IPS-18a (cell line): ENCODE measurements around the gene ZBP1.

Source experiments
- H3K27ac ChIP-seq: one replicate; pipeline ENCODE4 v1.5.1; 2013; ENCODE audit warnings: low read length
- H3K27me3 ChIP-seq: one replicate; pipeline ENCODE4 v1.6.1; 2013; ENCODE audit warnings: mild to moderate bottlenecking, low read length; ENCODE audit not compliant: control insufficient read depth, insufficient read depth
- H3K36me3 ChIP-seq: one replicate; pipeline ENCODE4 v1.6.1; 2013; ENCODE audit warnings: low read depth, low read length; ENCODE audit not compliant: control insufficient read depth
- H3K4me1 ChIP-seq: one replicate; pipeline ENCODE4 v1.6.1; 2013; ENCODE audit warnings: low read depth, low read length; ENCODE audit not compliant: control insufficient read depth
- H3K4me3 ChIP-seq: one replicate; pipeline ENCODE4 v1.5.1; 2013; ENCODE audit warnings: low read length
- H3K9ac ChIP-seq: one replicate; pipeline ENCODE4 v1.6.1; 2013; ENCODE audit warnings: mild to moderate bottlenecking, low read length, moderate library complexity
- H3K9me3 ChIP-seq: one replicate; pipeline ENCODE4 v1.6.1; 2013; ENCODE audit warnings: low read depth, low read length; ENCODE audit not compliant: control insufficient read depth

The ZBP1 gene

DNA sequence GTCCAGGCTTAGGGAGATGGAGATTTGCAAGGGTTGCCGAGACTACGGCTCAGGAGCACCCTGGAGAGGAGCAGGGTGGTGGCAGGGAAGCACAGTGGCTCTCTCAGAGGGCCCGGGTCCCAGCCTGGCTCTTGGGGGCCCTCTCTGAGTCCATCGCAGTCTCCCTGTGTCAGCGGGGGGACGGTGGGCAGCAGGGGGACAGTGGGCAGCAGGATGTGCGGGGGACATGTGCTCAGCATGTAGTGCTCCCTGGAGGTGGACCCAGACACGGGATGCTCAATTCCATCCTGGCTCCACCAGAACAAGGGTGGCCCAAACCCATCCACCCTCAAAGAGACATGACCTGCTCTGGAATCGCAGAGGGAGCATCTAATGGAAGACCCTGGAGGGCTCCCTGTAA, 43.0 kb upstream of the ZBP1 start:
- peaks cover 7% of the 10 kb centered on the region for H3K4me1 ChIP-seq
- no peaks in the 10 kb centered on the region for H3K9me3 ChIP-seq
- no peaks in the 10 kb centered on the region for H3K27me3 ChIP-seq
- H3K4me3 ChIP-seq = no peak overlapping the region
- H3K27ac ChIP-seq = no peak overlapping the region
- H3K9ac ChIP-seq = no peak overlapping the region
- peaks cover 7% of the 10 kb centered on the region for H3K36me3 ChIP-seq

DNA sequence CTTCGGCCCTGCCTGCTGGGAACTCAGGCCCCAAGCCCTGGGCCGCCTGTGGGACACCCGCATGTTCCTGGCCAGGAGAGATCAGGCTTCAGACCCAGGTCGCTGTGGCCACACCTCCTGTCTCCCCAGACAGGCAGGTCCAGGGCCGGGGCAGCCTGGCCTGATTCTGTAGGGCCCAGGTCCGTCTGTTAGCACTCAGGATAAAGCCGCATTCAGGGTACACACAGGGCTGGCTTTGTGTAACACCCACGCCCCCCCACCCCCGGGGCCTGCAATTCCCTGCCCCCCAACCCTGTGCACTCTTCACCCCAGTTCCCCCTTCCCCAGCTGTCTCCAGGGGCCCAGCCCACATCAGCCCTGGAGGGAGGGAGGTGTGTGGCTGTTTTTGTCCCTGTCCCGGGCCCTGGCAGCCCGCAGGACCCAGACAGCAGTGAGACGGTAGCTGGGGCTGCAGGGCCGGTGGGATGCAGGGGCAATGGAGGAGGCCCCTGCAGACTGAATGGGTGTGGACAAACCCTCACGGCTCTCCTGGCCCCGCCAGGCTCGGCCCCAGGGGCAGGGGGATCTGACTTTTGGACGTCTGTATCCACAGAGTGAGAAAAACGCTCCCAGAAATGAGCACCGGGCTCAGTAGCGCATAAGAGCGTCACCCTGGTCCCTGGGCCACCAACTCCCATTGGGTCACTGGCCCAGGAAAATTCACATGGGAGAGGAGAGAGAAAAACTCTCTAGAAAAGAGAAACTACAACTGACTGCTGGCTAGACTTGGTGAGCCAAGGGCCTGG, 42.4 kb upstream of the ZBP1 start:
- H3K36me3 ChIP-seq = peaks cover 7% of the 10 kb centered on the region

DNA sequence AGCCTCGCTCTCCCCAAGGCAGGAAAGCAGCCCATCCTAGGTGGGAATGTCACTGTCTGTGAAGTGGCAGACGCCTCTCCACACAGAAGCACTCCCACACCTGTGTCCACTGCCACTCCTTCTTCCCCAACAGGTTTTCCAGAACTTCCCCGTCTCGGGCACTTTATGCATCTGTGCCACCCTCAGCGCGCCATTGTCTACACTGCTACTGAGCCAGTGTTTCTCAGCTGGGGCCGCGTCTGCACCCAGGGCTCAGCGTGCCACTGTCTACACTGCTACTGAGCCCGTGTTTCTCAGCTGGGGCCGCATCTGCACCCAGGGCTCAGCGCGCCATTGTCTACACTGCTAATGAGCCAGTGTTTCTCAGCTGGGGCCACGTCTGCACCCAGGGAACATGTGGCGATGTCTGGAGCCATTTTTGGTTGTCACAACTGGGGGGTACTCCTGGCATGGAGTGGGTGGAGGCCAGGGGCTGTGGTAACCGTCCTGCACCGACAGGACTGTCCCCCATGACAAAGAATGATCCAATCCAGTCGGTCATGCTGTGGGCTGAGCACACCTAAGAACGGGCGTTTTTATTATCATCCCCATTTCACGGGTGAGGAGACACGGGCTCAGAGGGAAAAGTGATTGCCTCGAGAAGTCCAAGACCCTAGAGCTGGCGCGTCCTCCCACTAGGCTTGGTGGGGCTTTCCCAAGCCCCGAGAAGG, 41.7 kb upstream of the ZBP1 start:
- H3K27ac ChIP-seq = no peak overlapping the region
- H3K27me3 ChIP-seq = no peaks in the 10 kb centered on the region
- H3K9me3 ChIP-seq = no peaks in the 10 kb centered on the region
- peaks cover 7% of the 10 kb centered on the region for H3K36me3 ChIP-seq
- H3K4me1 ChIP-seq = no peaks in the 10 kb centered on the region
- no peak overlapping the region for H3K9ac ChIP-seq
- H3K4me3 ChIP-seq = no peak overlapping the region

More for the DNA sequence above, 42.4 kb upstream of the ZBP1 start:
- Histone ChIP-seq H3K9ac (no peak overlapping the region), H3K4me3 (no peak overlapping the region), H3K27me3 (no peaks in the 10 kb centered on the region), H3K4me1 (peaks cover under 1% of the 10 kb centered on the region), H3K9me3 (no peaks in the 10 kb centered on the region), H3K27ac (no peak overlapping the region)

DNA sequence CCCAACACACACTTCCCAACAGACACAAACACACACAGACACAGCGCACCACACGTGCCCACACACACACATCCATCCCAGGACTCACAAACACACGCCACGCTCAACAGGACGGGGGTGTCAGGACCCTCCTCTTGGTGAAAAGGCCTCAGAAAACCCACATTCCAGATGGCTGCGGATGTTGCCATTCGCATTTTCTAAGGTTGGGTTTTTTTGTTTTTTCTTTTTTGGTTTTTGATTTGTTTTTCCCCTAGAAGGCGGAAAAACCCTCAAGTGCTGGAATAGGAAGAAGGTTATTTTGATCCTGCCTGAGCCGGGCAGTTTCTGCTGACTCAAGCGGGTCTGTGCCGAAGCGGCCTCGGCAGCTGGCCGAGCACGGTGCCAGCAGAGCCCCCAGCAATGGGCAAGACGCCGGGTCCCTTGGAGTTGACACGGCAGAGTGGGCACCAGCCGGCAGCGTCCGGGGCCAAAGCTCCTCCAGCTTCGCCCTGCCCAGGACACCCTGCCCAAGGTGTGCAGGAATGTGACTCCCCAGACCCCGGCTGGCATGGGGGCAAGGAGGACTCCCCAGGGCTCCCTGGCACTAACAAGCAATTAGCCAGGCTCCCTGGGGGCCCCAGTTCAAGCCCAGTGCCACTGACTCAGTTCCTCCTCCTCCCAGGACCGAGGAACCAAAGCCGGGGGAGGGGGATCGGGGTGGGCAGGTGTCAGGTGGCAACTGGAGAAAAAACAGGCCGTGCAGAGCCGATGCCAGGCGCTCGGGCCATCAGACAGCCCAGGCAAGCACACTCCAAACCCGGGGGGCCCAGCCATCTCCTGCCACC, 40.9 kb upstream of the ZBP1 start:
- Histone ChIP-seq H3K36me3 (peaks cover 7% of the 10 kb centered on the region), H3K4me1 (no peaks in the 10 kb centered on the region), H3K27me3 (no peaks in the 10 kb centered on the region), H3K9ac (no peak overlapping the region), H3K9me3 (no peaks in the 10 kb centered on the region), H3K27ac (no peak overlapping the region), H3K4me3 (no peak overlapping the region)

DNA sequence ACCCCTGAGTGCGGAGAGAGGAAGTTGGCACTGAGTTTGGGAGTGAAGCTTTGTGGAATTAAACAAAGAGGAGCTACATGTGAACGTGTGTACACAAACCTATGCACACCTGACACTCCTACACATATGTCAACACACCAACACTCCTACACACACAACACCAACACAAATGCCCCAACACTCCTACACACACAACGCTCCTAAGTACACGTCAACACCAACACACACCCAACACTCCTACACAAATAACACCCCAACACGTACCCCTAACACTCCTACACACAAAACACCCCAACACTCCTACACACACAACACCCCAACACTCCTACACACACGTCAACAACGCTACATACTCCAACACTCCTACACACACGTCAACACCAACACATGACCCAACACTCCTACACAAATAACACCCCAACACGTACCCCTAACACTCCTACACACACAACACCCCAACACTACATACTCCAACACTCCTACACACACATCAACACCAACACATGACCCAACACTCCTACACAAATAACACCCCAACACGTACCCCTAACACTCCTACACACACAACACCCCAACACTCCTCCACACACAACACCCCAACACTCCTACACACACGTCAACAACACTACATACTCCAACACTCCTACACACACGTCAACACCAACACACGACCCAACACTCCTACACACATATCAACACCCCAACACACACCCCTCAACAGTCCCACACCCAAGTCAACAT, 40.1 kb upstream of the ZBP1 start:
- Histone ChIP-seq H3K36me3 (peaks cover 7% of the 10 kb centered on the region), H3K4me3 (no peak overlapping the region), H3K27me3 (no peaks in the 10 kb centered on the region), H3K9me3 (no peaks in the 10 kb centered on the region), H3K4me1 (no peaks in the 10 kb centered on the region), H3K9ac (no peak overlapping the region), H3K27ac (no peak overlapping the region)

DNA sequence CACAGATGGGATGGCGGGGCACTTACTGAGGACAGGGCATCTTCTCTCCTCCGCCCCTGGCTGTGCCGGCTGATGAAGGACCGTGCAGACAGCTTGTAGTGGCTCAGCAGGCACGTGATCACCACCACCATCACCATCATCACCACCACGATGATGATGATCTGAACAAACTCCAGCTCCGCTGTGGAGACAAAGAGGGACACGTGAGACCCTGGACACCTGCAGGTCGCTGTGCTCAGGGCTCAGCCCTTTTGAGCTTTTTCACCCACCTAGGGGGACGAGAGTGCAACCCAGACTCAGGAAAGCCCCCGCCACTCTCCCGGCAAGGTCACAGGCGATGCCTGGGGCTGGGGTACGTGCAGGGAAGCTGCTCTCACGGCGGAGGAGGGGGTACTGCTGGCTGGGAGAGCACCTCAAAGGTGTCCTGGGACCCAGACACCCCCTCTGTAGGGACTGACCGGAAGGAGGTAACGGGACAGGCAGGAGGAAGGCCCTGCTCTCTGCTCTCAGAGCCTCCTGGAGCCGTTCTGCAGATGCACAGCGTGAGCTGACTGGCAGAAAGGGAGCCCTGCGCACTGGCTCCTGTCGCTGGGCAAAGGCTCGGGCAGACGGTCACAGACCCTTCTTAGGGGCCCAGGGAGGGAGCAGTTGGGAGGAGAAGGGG, 39.4 kb upstream of the ZBP1 start:
- no peaks in the 10 kb centered on the region for H3K9me3 ChIP-seq
- H3K4me1 ChIP-seq = peaks cover 3% of the 10 kb centered on the region
- no peaks in the 10 kb centered on the region for H3K27me3 ChIP-seq
- peaks cover 7% of the 10 kb centered on the region for H3K36me3 ChIP-seq
- no peak overlapping the region for H3K9ac ChIP-seq
- H3K4me3 ChIP-seq = no peak overlapping the region
- H3K27ac ChIP-seq = no peak overlapping the region

DNA sequence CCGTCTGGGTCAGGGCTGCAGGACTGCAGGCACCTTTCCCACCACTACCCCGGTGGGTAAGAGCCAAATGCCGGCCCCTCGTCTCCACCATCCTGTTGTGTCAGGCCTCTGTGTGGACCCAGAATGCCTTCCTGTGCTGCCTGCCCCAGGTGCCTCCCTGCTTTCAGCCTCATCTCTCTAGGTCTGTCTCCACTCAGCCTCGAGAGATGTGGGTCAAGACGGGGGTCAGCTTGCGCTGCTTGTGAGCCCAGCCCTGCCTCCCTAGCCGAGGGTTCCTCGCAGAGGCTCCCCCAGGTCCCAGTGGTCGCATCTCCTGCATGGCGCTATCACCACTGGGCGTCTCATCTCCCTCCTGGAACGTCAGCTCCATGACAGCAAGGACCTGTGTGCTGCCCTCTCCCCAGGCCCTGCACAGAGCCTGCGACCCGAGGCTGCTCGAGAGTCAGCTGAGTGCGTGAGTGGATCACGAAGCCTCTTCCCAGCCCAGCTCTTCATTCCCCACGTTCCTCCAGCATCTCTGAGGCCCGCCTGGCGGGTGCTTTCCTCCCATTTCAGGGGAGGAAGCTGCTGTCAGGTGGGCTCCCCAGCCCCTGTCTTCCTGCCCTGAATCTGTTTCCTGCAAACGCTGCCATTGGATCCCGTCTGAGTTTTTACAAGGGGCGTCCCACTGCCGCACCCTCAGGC, 38.7 kb upstream of the ZBP1 start:
- Histone ChIP-seq H3K4me1 (peaks cover 7% of the 10 kb centered on the region), H3K27me3 (no peaks in the 10 kb centered on the region), H3K36me3 (peaks cover 7% of the 10 kb centered on the region), H3K4me3 (no peak overlapping the region), H3K9ac (no peak overlapping the region), H3K9me3 (no peaks in the 10 kb centered on the region), H3K27ac (no peak overlapping the region)

DNA sequence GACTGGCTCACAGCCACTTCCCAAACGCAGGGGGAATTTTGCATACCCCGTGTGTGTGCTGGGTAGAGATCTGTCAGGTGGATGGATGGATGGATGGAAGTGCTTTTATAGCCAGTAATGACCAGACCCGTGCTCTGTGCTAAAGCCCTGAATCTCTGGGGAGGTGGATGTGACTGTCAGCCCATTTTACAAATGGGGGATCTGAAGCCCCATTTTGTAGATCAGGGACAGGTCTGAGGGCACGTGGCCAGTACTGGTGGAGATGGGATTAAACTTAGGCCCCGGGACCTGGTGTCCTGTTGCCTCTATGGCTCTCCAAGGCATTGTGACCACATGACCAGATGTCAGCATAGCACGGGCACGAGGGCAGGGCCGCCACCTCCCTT, 38.2 kb upstream of the ZBP1 start:
- Histone ChIP-seq H3K4me3 (no peak overlapping the region), H3K9ac (no peak overlapping the region), H3K36me3 (peaks cover 7% of the 10 kb centered on the region), H3K27me3 (no peaks in the 10 kb centered on the region), H3K4me1 (peaks cover 7% of the 10 kb centered on the region), H3K27ac (no peak overlapping the region), H3K9me3 (no peaks in the 10 kb centered on the region)

DNA sequence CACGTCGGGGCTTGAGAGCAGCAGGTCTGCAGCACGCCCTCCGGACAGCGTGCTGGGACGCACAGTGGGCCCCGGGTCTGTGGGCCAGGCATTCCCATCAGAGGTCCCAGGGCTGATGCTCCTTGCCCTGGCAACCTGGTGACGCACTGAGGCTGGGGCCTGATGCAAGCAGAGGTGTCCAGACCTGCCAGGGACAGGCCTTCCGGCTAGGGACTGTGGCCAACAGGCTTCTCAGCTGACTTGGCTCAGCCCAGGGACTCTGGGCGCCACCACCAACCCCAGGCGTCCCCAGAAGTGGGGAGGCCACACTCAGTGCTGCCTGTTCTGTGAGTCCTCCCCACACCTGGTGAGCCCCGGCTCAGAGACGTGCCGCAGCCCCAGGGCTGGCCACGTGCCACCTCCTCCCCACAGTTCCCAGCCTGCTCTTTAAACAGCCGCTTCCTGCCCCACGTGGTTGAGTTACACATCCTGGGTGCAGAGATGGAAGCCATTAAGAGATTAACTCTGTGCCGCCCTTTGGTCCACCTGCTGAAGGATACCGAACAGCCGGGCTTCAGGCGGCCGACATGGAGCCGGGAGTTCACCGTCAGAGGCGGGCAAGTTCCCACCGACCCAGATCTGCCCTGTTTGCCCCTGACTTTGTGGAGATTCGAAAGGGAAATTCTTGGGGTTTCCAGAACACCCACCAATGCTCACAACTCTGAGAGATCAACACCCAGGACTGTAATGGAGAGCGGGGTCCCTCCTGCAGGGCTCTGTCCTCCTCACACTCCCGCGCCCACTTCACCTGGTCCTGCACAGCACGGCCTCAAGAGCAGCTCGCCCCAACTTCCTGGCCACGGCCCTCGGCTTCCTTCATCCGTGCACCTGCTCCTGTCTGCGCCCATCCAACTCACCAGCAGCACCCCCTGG, 37.6 kb upstream of the ZBP1 start:
- Histone ChIP-seq H3K27ac (no peak overlapping the region), H3K36me3 (peaks cover 7% of the 10 kb centered on the region)

More for the DNA sequence above, 37.6 kb upstream of the ZBP1 start:
- Histone ChIP-seq H3K27me3 (no peaks in the 10 kb centered on the region), H3K4me1 (peaks cover 7% of the 10 kb centered on the region), H3K9me3 (no peaks in the 10 kb centered on the region), H3K4me3 (no peak overlapping the region), H3K9ac (no peak overlapping the region)
